ENCODE data around the gene PFN2.

DNA sequence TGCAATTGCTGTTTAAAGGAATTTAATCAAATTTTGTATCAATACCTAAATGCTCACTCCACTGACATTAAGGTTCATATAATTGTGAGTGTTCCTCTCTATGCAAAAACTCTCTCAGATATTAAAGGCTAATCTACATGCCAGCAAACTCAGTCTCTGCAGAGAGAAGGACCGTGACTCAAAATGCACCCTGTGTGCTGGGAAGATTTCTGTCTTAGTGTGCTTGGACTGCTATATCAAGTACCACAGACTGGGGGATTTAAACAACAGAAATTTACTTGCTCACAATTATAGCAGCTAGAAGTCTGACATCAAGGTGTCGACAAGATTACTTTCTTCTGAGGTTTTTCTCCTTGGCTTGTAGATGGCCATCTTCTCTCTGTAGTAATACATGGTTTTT, 18.6 kb upstream of the PFN2 start:
- TF ChIP-seq EZH2 (IDR thresholded peaks at IDR 0.05; ENCODE audit: insufficient read depth, poor library complexity, severe bottlenecking) (no peak), EZH2phosphoT487 (IDR thresholded peaks at IDR 0.05; ENCODE audit: insufficient read depth, low read depth) (no peak)
